ENCODE results near the gene MAP3K5.
"Not testable (repeated sequence)": the region's sequence is repeated elsewhere in the genome, so short reads cannot be mapped to it uniquely, and the experiment has no call there.

The MAP3K5 gene

DNA sequence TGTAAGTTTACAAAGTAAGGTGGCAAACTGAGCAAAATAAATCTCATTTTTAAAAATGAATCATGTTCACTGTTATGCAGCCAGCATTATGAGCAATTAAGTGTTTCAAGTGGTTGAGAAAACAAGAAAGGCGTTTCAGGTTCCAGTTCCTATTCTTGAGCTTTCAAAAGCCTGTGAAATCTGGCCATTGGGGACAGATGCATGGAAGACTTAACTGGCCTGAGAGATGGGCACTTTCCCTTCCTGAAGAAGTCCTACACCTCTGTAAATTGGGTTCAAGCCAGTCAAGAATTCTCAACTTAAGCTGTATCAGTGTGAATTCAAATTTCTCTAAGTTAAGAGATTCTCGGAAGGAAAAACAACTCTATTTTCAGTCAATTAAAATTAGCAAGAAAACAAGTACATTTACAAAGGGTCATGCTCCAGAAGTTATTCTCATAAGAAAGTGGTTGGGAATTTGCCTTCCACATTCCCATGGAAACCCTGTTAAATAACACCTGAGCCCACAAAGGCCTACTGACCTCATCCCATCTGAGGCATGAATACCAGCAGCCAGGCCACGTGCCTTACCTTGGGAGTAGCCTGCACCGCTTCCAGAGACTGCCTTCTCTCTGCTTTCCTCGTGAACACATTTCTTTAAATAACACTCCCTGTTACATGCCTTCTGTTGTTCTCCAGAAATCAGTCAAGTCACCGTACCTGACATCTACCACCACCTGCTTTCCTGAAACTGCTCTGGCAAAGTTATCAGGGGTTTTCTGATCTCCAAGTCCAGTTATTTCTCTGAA is 19.4 kb downstream of the MAP3K5 start:
- no peak for DNase-seq

- peak; percentile 47 for DNase-seq
Observed at GRCh38 chr6:136771306-136771705, 21.0 kb downstream of the MAP3K5 start.

DNA sequence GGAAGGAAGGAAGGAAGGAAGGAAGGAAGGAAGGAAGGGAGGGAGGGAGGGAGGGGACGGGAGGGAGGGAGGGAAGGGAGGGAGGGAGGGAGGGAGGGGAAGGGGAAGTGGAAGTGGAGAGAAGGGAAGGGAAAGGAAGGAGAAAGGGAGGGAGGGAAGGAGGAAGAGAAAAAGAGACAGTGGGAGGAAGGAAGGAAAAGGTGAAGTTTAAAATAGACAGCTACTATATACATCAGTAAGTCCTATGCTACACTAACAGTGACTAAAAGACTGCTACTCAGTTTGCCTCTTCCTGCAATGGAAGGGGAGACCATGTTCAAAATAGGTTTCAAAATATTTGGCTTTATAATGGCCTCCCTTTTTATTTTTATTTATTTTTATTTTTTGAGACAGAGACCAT is 22.5 kb downstream of the MAP3K5 start:
- no peak for DNase-seq

DNA sequence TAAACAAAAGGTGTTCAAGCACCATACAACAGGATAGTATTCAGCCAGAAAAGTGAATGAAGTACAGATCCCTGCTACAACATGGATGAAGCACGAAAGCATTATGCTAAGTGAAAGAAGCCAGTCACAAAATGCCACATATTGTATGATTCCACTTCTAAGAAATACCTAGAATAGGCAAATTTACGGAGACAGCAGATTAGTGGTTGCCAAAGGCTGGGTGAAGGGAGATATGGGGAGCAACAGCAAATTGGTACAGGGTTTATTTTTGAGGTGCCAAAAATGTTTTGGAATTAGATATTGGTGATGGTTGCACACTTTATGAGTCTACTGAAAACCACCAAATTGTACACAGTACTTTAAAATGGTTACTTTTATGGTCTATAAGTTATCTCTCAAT is 23.2 kb downstream of the MAP3K5 start:
- DNase-seq, result no peak

DNA sequence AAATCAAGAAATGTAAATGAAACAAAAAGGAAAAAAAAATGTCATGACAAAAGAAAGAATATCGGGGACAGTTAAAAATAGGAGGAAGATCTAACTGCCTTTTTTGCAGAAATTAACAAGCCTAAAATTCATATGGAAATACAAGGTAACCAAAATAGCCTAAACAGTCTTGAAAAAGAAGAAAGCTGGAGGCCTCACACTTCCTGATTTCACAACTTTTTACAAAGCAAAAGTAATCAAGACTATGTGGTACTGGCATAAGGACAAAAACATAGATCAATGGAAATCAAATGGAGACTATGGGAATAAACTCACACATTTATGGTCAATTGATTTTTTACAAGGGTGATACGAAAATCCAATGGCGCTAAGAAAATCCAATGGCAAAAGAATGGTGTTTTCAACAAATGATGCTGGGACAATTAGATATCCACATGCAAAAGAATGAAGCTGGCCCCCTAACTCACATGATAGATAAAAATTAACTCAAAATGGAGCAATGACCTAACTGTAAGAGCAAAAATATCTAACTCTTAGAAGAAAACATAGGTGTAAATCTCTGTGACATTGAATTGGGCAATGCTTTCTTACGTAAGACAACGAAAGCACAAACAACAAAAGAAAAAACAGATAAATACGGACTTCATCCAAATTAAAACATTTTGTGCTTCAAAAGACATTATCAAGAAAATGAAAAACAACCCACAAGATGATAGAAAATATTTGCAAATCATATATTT is 24.5 kb downstream of the MAP3K5 start:
- DNase-seq, result no peak

DNA sequence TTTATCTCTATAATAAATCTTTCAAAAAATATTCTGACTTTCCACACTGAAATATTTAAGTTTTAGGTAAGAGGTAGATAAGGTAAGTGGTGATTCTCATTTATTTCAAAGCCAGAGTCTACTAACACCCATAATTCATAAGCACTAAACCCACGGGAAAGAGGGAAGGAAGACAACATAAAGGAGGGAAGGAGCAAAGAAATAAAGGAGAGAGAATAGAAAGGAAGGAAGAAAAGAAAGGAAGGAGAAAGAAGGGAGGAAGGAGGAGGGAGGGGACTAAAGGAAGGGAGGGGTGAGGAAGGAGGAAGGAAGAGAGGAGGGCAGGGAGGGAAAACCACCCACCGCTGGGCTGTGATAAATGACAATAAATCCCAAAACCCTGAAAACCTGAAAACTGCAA is 25.2 kb downstream of the MAP3K5 start:
- DNase-seq, result no peak

DNA sequence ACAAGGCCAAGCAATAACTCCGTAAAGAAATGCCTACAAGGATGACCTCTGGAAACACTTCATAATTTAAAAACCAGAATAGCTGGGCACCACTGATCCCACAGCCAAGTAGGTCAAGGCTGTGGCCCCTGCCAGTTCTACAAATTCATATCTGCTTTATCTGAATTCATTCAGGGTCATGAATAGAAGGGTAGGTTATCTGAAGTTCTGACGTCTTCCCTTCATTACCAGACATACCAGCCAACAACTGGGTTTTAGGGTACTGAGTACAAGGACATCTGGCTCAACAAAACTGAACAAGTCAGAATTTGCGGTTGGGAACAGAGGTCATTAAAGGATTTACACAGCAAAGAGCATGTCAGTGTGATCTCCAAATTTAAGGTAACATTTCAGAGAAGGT is 26.0 kb downstream of the MAP3K5 start:
- DNase-seq, result no peak

- peak; percentile 46 for DNase-seq
Observed at GRCh38 chr6:136764517-136764993, 27.7 kb downstream of the MAP3K5 start.

DNA sequence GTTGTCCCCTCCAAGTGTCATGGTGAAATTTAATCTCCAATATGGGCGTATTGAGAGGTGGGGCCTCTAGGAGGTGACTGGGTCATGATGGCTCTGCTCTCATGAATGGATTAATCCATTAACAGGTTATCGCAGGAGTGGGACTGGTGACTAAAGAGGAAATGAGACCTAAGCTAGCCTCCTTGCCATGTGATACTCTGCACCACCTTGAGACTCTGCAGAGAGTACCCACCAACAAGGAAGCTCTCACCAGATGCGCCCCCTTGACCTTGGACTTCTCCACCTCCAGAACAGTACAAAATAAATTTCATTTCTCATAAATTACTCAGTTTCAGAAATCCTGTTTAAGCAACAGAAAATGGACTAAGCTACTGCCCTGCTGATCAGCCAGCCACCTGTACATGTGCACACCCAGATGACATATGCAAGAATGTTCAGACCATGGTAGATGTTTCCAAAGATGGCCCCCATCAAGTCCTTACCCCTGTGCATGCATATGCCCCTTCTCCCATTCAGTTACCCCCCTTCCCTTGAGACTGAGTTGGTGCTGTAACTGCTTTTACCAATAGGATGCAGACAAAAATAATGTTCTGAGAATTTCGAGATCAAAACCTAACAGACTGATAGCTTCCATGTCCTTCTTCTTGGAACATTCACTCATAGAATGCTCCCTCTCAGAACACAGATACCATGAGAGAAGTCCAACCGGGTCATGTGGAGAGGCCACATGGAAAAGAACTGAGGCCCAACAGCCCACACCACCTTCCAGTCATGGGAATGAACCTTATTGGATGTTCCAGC is 28.4 kb downstream of the MAP3K5 start:
- DNase-seq, result no peak

DNA sequence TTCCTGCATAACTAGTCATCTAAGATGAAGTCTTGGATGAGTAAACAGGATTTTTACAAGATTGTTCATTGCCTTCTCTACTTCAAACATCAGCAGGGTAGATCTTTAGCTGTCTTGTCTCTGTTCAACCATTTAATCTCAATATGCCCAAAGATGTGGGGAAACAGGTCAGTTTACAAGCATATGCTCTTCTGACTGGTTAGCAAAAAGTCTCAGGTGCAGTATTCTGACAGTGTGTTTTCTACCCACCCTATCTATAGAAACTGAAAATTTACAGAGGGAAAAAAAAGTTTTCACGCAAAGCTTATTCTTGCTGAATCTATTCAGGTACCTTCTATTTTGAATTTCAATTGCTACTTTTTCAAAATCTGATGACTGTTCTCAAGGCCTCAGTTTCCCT is 29.0 kb downstream of the MAP3K5 start:
- DNase-seq, result no peak

DNA sequence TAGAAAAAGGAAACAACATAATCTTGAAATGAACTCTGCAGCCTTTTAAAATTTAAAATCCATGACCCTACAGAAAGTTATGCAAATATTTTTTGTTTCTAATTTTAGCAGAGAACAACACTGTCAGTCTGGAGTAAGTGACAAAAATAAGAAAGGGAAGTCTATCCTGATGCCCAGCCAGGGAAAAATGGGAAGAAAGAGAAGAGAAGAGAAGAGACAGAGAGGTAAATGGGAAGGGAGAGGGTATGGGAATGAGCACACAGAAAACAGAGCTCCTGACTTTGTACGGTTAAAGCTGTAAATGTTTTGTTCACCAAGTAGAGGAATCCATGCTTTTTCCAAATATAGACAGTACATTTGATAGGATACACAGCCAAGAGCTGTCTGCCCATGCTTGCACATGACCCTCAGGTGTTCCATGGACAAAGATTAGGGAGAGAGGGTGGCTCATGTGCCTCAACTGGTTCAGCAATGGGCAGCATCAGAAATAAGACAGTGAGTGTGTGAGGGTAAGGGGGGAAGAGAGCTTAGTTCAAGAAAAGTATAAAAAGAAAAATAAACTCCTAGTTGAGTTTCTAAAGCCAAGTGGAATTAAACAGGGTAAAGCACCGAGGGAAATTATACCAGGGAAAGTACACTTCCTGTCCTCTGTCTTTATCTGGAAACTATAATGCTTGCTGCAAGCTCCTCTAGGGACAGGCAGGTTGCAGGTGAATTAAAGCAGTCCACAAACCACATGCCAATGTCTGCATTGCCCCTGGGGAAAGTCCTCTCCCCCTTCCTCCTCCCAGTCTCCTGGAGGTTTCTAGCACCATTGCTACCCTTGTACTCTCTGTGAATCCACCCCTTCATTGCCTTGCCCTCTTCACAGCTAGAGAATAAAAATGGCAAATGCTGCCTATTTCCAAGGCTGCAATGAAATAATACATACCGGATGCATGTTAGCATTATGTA is 30.0 kb downstream of the MAP3K5 start:
- DNase-seq, result no peak

- peak; percentile 47 for DNase-seq
Observed at GRCh38 chr6:136761227-136761922, 30.9 kb downstream of the MAP3K5 start.

DNA sequence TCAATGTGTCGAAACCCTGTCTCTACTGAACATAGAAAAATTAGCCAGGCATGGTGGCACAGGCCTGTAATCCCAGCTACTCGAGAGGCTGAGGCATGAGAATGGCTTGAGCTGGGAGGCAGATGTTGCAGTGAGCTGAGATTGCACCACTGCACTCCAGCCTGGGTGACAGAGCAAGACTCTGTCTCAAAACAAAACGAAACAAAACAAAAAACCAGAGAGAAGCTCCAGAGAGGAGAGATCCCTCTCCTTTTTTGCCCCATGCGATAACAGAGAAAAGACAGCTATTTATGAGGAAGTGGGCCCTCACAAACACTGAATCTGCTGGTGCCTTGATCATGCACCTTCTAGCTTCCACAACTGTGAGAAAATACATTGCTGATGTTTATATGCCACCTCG is 31.5 kb downstream of the MAP3K5 start:
- not testable (repeated sequence) for DNase-seq

- no peak for DNase-seq
Observed at GRCh38 chr6:136757150-136757549, 35.1 kb downstream of the MAP3K5 start.

- DNase-seq, result no peak
Observed at GRCh38 chr6:136754820-136755219, 37.5 kb downstream of the MAP3K5 start.

DNA sequence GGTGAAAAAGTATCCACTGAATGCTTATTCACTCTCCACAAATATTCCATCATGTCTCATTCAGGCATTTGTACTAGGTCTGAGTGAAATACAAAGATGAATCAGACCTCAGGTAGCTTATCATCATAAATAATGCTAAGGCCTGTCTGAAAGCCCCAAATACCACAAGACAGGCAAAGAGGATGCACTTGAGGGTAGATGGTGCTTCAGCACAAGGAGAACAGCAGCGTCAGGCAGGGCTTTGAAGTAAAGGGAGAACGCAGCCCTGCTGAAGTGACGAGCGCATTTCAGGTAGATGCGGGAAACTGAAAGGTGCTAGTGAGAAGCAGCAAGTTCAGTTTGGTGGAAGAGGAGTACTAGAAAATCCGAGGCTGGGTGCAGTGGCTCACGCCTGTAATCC is 38.7 kb downstream of the MAP3K5 start:
- DNase-seq, result peak; percentile 83

DNA sequence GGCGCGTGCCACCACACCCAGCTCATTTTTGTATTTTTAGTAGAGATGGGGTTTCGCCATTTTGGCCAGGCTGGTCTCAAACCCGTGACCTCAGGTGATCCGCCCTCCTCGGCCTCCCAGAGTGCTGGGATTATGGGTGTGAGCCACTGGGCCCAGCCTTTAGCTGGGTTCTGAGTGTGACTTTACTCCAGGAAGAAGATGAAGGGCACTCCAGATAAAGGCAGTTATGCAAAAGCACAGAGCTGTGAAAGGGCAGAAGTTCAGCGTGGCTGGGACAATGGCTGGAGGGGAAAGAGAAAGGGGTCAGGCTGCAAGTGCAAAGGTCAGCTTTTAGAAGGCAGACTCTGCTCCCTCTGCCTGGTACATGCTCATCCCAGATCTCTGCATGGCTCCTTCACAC is 39.7 kb downstream of the MAP3K5 start:
- no peak for DNase-seq

DNA sequence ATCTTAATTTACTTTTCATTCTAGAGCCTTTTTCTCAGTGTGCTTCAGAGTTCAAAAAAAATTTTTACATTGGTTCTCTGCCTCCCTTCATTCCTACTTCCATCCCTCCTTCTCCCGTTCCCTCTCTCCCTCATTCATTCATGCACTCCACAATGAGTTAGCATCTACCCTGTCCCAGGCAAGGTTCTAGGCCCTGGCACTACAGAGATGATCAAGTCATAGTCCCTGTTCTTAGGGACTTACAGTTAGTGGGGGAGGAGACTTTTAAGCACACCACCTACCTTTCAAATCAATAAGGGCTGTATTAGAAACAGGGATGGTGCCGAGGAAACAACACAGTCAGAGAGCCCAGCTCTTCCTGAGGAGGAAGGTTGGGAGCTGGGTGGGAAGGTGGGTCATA is 40.3 kb downstream of the MAP3K5 start:
- no peak for DNase-seq

- DNase-seq, result peak; percentile 71
Observed at GRCh38 chr6:136751522-136751956, 40.7 kb downstream of the MAP3K5 start.

GRCh38 chr6:136750696-136751521 is 41.4 kb downstream of the MAP3K5 start:
- DNase-seq, result no peak

Data from CD4-positive, alpha-beta T cell treated with Interleukin-21 for 1 hour (primary cell).